C4-2B (cell line): Measurements from ENCODE around the gene GKN2.

Experiments used
- ZFX ChIP-seq: fragments of 450-650 bp; IDR thresholded peaks from 2 replicates; pipeline ENCODE4 v1.6.1; 2017
- TF ChIP-seq, protein P1 (sequence below): fragments of 450-650 bp; conservative IDR thresholded peaks from 2 replicates; pipeline ENCODE4 v1.5.1; 2017; ENCODE audit warnings: mild to moderate bottlenecking

DNA sequence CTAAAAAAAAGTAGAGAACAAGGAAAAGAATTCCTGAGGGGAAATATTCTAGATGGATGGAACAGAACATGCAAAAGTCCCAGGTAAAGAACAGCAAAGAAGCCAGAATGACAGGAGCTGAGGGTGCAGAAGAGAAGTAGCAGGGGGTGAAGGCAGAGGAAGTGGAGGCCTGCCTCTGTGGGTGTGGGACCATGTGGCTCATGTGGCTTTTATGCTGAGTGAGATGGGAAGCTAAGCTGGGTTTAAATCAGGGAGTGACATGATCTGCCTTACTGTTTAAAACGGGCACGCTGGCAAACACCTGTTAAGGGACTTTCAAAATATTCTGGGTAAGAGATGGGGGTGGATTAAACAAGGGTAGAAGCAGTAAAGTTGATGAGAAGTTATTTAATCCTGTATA lies 40.0 kb downstream of the GKN2 start:
- TF ChIP-seq, protein P1, sequence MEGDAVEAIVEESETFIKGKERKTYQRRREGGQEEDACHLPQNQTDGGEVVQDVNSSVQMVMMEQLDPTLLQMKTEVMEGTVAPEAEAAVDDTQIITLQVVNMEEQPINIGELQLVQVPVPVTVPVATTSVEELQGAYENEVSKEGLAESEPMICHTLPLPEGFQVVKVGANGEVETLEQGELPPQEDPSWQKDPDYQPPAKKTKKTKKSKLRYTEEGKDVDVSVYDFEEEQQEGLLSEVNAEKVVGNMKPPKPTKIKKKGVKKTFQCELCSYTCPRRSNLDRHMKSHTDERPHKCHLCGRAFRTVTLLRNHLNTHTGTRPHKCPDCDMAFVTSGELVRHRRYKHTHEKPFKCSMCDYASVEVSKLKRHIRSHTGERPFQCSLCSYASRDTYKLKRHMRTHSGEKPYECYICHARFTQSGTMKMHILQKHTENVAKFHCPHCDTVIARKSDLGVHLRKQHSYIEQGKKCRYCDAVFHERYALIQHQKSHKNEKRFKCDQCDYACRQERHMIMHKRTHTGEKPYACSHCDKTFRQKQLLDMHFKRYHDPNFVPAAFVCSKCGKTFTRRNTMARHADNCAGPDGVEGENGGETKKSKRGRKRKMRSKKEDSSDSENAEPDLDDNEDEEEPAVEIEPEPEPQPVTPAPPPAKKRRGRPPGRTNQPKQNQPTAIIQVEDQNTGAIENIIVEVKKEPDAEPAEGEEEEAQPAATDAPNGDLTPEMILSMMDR: no peak
- TF ChIP-seq ZFX: no peak
